Parathyroid adenoma (tissue), 2 donors: ENCODE measurements around the gene ARR3.

Source experiments
- H2AFZ ChIP-seq: fragments of 300-600 bp; sonication (generic); one replicate; pipeline ENCODE4 v1.7.0; 2017; ENCODE audit warnings: antibody characterized with exemption, mild to moderate bottlenecking
- H3K27ac ChIP-seq: fragments of 300-600 bp; sonication (generic); one replicate; pipeline ENCODE4 v1.7.0; 2017
- H3K27me3 ChIP-seq: fragments of 300-600 bp; sonication (generic); one replicate; pipeline ENCODE4 v1.7.0; 2017; ENCODE audit warnings: low read length; ENCODE audit not compliant: control insufficient read depth, insufficient read depth
- H3K36me3 ChIP-seq: fragments of 300-600 bp; sonication (generic); one replicate; pipeline ENCODE4 v1.7.0; 2017; ENCODE audit warnings: low read length; ENCODE audit not compliant: control insufficient read depth, insufficient read depth
- H3K4me1 ChIP-seq: fragments of 300-600 bp; sonication (generic); one replicate; pipeline ENCODE4 v1.7.0; 2017; ENCODE audit warnings: control low read depth
- H3K4me2 ChIP-seq: fragments of 300-600 bp; sonication (generic); one replicate; pipeline ENCODE4 v1.7.0; 2017; ENCODE audit warnings: low read length
- H3K4me3 ChIP-seq: fragments of 300-600 bp; sonication (generic); one replicate; pipeline ENCODE4 v1.7.0; 2017; ENCODE audit warnings: low read depth, low read length
- H3K79me2 ChIP-seq: fragments of 300-600 bp; sonication (generic); one replicate; pipeline ENCODE4 v1.7.0; 2017; ENCODE audit warnings: control low read depth
- H3K9ac ChIP-seq: fragments of 300-600 bp; sonication (generic); one replicate; pipeline ENCODE4 v1.7.0; 2017; ENCODE audit warnings: mild to moderate bottlenecking
- H3K9me3 ChIP-seq: fragments of 300-600 bp; sonication (generic); one replicate; pipeline ENCODE4 v1.7.0; 2017; ENCODE audit warnings: low read length; ENCODE audit not compliant: control insufficient read depth
- TF ChIP-seq, protein P1 (sequence below): fragments of 300-600 bp; sonication (generic); IDR thresholded peaks from one replicate; pipeline ENCODE4 v1.7.0; 2017; ENCODE audit warnings: antibody characterized with exemption, mild to moderate bottlenecking
- donor health status: primary hyperparathyroidism.

ARR3 gene

DNA sequence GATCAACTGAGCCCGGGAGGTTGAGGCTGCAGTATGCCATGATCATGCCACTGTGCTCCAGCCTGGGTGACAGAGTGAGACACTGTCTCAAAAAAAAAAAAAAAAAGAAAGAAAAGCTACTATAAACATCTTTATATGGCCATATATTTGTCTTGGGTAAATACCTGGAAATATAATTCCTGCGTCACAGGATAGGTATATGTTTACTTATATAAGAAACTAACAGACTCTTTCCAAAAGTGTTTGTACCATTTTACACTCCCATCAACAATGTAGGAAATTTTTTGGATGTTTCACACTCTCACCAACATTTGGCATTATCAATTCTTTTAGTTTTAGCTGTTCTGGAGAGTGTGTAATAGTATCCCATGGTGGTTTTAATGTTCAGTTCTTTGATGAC is 20.9 kb upstream of the ARR3 start:
- H3K4me2 ChIP-seq = no peak overlapping the region
- H3K27me3 ChIP-seq = no peaks in the 10 kb centered on the region
- no peak overlapping the region for H3K9ac ChIP-seq
- no peak overlapping the region for H3K4me3 ChIP-seq
- no peak overlapping the region for H3K27ac ChIP-seq
- H3K79me2 ChIP-seq = no peaks in the 10 kb centered on the region
- H2AFZ ChIP-seq = no peak overlapping the region
- H3K9me3 ChIP-seq = no peaks in the 10 kb centered on the region
- H3K36me3 ChIP-seq = no peaks in the 10 kb centered on the region
- TF ChIP-seq, protein P1, sequence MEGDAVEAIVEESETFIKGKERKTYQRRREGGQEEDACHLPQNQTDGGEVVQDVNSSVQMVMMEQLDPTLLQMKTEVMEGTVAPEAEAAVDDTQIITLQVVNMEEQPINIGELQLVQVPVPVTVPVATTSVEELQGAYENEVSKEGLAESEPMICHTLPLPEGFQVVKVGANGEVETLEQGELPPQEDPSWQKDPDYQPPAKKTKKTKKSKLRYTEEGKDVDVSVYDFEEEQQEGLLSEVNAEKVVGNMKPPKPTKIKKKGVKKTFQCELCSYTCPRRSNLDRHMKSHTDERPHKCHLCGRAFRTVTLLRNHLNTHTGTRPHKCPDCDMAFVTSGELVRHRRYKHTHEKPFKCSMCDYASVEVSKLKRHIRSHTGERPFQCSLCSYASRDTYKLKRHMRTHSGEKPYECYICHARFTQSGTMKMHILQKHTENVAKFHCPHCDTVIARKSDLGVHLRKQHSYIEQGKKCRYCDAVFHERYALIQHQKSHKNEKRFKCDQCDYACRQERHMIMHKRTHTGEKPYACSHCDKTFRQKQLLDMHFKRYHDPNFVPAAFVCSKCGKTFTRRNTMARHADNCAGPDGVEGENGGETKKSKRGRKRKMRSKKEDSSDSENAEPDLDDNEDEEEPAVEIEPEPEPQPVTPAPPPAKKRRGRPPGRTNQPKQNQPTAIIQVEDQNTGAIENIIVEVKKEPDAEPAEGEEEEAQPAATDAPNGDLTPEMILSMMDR = no peak
- H3K4me1 ChIP-seq = no peaks in the 10 kb centered on the region

DNA sequence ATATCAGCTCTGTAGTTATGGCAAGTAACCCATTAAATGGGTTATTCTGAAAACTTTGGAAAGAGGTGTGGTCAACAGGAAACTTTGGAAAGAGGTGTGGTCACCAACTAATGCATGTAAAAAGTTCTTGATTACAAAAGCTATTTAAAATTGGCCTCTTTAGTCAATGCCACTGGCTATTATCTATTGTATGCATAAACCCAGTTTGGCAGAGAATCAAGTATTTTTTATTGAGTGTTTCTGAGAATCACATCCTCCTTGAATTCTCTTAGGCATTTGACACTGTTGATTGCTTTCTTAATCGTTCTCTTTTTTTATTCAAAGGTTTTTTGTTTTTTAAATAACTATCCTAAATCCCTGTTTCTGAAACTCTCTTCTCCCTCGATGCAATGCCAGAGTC is 15.6 kb upstream of the ARR3 start:
- H3K4me1 ChIP-seq = no peaks in the 10 kb centered on the region
- H3K27me3 ChIP-seq = no peaks in the 10 kb centered on the region
- no peaks in the 10 kb centered on the region for H3K36me3 ChIP-seq
- H3K9me3 ChIP-seq = no peaks in the 10 kb centered on the region
- H3K27ac ChIP-seq = no peak overlapping the region
- H3K4me3 ChIP-seq = no peak overlapping the region
- H2AFZ ChIP-seq = no peak overlapping the region
- no peaks in the 10 kb centered on the region for H3K79me2 ChIP-seq
- TF ChIP-seq, protein P1 = no peak
- no peak overlapping the region for H3K4me2 ChIP-seq
- H3K9ac ChIP-seq = no peak overlapping the region

DNA sequence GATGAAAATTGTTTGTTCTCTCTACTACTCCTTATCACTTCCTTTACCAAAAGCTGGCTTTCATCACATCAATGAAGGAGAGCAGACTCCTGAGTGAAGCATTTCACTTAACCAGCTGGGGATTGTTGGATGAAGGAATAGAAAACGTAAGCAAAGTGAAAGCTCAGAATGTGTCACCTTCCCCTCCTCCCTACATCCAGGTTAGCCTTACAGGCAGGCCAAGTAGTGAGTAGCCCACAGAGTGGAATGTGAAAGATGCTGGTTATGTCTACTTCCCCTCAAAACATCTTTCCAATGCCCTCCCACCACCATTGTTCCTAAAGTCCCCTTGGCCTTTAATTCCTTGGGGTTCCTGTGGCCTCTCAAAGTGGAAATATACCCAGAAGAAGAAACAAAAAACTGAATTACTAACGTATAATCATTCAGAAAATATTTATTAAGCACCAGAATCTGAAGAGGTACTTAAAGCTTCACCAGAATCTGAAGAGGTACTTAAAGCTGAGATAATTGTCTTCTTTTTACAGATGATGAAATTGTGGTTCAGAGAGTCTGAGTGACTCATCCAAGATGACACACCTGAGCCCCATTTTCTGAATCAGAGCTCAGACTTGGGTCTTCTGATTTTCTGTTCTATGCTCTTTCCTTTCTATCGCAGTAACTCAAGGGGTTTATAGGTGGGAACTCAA is 14.6 kb upstream of the ARR3 start:
- H3K9ac ChIP-seq = no peak overlapping the region
- no peak overlapping the region for H3K4me2 ChIP-seq
- no peak overlapping the region for H3K4me3 ChIP-seq
- no peak overlapping the region for H2AFZ ChIP-seq
- TF ChIP-seq, protein P1 = no peak
- no peaks in the 10 kb centered on the region for H3K36me3 ChIP-seq
- H3K9me3 ChIP-seq = no peaks in the 10 kb centered on the region
- H3K27ac ChIP-seq = no peak overlapping the region
- no peaks in the 10 kb centered on the region for H3K4me1 ChIP-seq
- H3K27me3 ChIP-seq = no peaks in the 10 kb centered on the region
- no peaks in the 10 kb centered on the region for H3K79me2 ChIP-seq

DNA sequence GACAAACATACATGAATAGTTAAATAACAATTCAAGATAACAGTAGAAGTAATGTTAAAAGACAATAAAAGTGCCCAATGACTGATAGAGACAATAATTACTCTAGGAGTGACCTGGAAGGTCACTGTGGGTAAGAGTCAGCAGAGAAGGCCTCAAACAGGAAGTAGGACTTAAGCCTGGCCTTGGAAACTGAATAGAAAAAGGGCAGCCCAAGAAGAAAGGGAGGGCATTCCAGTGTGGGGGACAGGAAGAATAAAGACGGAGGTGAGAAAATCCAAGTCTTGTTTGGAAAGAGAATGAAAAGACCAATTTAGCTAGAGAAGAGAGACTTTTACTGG is 14.1 kb upstream of the ARR3 start:
- Histone ChIP-seq H3K9ac (no peak overlapping the region), H3K4me1 (no peaks in the 10 kb centered on the region)

DNA sequence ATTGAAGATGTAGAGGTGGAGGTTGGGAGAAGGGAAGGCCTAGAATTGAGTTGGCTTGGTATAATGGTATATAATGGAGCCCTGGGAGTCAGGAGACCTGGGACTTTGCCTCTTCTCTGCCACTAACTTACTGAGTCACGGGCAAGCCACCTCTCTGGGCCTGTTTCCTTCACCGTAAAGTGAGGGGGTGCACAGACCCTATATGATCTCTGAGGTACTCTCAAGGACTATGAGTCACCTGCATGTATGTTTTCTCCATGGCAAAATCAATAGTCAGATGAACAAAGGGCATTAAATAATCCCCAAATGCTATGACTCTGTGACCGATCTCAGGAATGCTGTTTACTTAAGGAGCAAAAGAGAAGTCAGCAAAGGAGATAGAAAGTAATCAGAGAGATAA is 13.2 kb upstream of the ARR3 start:
- Histone ChIP-seq H3K4me1 (no peaks in the 10 kb centered on the region), H3K36me3 (no peaks in the 10 kb centered on the region), H3K4me2 (no peak overlapping the region), H2AFZ (no peak overlapping the region), H3K27ac (no peak overlapping the region), H3K9me3 (no peaks in the 10 kb centered on the region), H3K27me3 (no peaks in the 10 kb centered on the region), H3K4me3 (no peak overlapping the region), H3K79me2 (no peaks in the 10 kb centered on the region), H3K9ac (no peak overlapping the region)
- TF ChIP-seq, protein P1 = no peak

More for the DNA sequence above, 14.1 kb upstream of the ARR3 start:
- H3K36me3 ChIP-seq = no peaks in the 10 kb centered on the region
- H2AFZ ChIP-seq = no peak overlapping the region
- H3K27me3 ChIP-seq = no peaks in the 10 kb centered on the region
- no peak overlapping the region for H3K4me3 ChIP-seq
- H3K4me2 ChIP-seq = no peak overlapping the region
- no peak overlapping the region for H3K27ac ChIP-seq
- no peaks in the 10 kb centered on the region for H3K79me2 ChIP-seq
- TF ChIP-seq, protein P1 = no peak
- no peaks in the 10 kb centered on the region for H3K9me3 ChIP-seq
